Posterior cingulate gyrus (tissue), 11 donors: ENCODE measurements around the gene IGFL2.
"Not testable (repeated sequence)": the region's sequence is repeated elsewhere in the genome, so short reads cannot be mapped to it uniquely, and the experiment has no call there.

Source experiments
- DNase-seq, 10 donors: peaks; one replicate each; pipeline versions ENCODE4 v3.0.0 to v3.0.0-alpha.2; 2020 to 2021; ENCODE audit warnings: mixed read lengths in 3 of 10
- intact Hi-C: fragments of 100-400 bp; cut with DNase I; formaldehyde crosslinking; loops from one replicate; pipeline ENCODE4 v1.15.1; 2023

Gene IGFL2

DNA sequence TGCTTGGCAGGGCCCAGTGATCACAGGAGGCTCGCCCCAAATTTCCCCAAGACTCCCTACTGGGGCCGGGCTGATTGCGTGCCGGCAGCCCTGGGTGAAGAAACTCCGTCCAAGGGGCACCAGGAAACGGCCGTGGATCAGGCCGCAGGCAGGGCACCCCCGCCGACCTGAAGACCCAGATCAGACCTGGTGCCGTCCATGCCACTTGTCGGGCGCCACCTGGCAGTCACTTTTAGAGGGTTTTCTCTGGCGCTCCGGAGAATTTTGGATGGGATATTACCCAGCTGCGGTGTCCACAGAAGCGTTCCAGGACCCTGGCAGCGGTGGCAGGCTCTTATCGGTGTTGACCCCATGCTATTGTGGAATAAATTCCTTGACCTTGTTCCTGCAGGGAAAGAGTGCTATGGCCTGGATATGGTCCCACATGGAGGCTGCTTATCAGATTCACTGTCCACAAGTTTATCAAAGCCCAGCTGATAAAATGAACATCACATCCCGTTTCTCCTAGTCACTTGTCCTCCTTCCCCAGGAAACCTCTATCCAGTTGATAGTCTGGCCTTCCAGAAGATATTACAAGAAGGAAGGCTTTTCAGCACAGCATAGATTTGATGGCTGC lies 38.2 kb downstream of the IGFL2 start:
- intact Hi-C loops, result no loop called here
- DNase-seq, result no peak

DNA sequence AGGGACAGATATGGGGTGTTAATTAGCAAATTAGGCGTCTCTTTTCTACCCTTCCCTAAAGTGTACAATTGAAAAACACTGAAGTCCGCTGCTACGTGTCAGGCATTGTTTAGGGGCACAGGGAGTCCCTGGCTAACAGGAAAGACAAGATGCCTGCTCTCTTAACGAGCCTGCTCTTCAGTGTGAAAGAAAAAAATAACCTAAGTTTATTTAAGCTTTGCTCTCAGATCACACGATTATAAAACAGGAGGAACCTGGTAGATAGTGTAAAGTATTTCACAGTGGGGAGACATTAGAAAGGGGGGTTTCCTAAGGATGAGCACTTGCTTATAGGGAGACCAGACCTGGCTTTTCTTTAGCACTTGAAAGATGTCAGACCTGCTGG lies 38.7 kb downstream of the IGFL2 start:
- intact Hi-C loops, result no loop called here
- no peak for DNase-seq

DNA sequence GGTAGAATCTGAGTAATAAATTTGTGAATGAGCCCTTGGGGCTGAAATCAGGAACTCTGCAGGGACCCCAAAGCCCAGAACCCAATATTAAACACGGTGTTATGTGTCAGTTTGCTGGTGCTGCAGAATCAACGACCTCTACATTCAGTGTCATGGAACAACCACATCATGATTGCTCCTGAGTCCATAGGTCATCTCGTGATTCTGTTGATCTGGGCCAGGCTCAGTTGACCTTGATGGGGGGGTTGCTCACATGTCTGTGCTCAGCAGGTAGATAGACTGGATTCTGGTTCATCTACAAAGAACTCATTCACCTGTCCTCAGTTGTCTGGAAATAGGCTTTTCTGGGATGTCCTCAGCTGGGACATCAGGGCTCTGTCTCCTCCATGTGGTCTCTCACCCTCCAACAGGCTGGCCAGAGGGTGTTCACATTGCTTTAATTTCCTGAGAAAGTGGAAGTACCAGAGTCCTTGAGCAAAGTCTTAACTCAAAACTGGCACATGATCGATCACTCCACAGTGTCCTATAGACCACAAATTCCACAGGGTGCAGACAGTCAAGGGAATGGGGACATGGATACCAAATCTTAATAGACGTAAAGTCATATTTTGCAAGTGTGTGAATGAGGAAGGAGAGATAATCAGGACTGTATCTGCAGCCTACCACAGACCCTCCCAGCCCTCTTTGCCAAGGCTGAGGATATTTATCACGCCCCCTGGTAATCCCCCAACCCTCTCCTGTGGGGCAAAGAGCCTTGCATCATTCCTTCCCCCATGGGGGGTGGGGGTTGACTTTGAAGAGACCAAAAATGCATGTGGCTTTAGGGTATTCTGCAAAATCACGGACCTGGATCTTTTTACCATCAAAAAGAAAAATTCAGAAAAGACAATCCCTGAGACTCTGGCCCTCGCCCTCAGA lies 42.2 kb downstream of the IGFL2 start:
- intact Hi-C loops, result loop anchor here (2.0 to 5.0 kb wide), 2 partner anchors 107 to 163 kb away; no protein-coding TSS in a partner anchor

DNA sequence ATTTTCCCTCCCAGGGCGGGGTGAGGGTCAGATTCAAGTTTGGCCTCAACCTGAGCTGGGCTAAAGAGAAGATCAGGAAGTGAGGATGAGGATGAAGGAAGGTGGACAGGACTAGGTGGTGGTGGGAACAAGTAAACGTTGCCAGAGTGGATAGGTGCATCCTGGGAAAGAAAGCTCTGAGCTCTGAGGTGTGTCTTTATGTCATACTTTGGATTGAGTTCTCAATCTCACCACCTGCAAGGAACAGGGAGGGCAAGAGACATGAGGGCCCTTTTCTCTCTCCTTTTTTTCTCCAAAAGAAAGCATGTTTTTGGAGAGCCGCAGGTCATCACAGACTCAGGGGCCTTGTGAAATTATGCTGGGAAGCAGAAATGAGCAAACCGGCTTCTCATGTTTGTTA lies 43.3 kb downstream of the IGFL2 start:
- intact Hi-C loops, result loop anchor here (5.0 kb wide), 1 partner anchor 164 kb away; no protein-coding TSS in a partner anchor
- DNase-seq, result no peak

More for the DNA sequence above, 42.2 kb downstream of the IGFL2 start:
- no peak for DNase-seq

DNA sequence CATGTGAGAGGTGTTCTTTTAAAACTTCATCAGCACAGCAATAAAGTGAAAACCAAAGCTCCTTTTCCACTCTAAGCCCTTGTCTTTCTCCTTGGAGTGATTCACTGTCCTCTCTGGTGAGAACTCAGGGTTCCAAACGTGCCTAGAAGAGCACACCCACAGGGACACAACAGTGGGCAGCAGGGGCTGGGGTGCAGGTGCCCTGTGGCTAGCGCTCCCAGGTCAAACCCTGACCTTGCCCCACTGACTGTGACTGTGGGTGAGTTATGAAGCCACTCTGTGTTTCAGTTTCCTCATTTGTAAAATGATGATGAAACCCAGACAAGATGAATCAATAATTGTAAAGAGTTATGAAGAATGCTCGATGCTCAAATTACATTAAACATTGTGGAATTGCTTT lies 43.9 kb downstream of the IGFL2 start:
- DNase-seq, result no peak
- intact Hi-C loops, result loop anchor here (5.0 kb wide), 1 partner anchor 165 kb away; no protein-coding TSS in a partner anchor

DNA sequence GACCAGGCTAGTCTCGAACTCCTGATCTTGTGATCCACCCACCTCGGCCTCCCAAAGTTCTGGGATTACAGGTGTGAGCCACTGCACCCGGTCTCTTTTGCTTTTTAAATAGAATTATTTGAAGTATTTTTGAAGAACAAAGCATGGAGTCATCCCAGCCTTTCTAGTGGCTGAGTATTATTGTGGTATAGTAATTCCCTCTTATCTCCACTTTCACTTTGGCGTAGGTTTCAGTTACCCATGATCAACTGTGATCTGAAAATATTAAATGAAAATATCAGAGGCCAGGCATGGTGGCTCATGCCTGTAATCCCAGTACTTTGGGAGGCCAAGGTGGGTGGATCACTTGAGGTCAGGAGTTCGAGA lies 44.6 kb downstream of the IGFL2 start:
- not testable (repeated sequence) for DNase-seq
- intact Hi-C loops, result loop anchor here (5.0 kb wide), 1 partner anchor 165 kb away; no protein-coding TSS in a partner anchor

DNA sequence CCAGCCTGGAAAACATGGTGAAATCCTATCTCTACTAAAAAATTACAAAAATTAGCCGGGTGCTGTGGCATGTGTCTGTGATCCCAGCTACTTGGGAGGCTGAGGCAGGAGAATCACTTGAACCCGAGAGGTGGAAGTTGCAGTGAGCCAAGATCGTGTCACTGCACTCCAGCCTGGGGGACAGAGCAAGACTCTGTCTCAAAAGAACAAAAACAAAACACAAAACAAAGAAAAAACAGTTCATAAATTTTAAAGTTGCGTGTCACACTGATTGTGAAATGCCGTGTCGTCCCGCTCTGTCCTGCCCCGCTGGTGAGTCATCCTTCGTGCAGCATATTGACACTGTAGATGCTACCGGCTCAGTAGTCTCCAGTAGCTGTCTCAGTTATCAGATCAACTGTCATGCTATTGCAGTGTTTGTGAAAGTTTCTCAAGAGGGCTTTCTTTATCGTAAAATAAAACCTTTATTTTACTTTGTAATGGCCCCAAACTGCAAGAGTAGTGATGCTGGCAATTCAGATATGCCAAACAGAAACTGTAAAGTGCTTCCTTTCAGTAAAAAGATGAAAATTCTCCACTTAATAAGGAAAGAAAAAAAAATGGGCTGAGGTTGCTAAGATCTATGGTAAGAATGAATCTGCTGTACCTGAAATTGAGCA lies 45.1 kb downstream of the IGFL2 start:
- intact Hi-C loops, result loop anchor here (5.0 kb wide), 1 partner anchor 166 kb away; no protein-coding TSS in a partner anchor

DNA sequence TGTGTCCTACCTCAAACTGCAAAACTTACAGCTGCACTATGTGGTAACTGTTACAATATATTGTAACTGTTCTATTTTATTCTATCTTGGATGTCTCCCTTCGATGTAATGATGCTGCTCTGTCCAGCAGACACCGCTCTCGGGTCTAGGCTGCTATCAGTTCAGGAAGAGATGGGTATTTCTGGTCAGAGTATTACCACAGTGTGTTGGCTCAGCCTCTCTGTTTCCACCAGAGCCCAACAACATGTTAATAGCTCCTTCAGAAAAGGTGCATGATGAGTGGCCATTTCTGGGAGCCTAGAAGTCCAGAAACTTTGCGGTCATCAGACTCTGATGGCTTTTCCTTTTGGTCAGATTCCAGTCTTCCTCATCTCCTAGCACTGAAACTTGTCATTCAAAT lies 45.6 kb downstream of the IGFL2 start:
- intact Hi-C loops, result loop anchor here (5.0 kb wide), 1 partner anchor 166 kb away; no protein-coding TSS in a partner anchor
- DNase-seq, result no peak

More for the DNA sequence above, 45.1 kb downstream of the IGFL2 start:
- DNase-seq, result no peak

DNA sequence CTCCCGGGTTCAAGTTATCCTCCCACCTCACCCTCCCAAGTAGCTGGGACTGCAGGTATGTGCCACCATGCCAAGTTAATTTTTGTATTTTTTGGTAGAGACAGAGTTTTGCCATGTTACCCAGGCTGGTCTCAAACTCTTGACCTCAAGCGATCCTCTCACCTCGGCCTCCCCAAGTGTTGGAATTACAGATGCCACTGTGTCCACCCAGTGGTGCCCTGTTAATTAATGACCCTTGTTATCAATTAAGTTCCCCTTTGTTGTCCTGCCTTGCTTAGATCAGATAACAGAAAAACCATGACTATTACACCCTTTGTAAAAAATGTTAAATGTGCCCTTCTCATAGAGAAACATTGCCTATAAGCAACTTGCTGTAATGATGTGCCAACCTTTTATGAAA lies 47.1 kb downstream of the IGFL2 start:
- intact Hi-C loops, result no loop called here
- no peak for DNase-seq

DNA sequence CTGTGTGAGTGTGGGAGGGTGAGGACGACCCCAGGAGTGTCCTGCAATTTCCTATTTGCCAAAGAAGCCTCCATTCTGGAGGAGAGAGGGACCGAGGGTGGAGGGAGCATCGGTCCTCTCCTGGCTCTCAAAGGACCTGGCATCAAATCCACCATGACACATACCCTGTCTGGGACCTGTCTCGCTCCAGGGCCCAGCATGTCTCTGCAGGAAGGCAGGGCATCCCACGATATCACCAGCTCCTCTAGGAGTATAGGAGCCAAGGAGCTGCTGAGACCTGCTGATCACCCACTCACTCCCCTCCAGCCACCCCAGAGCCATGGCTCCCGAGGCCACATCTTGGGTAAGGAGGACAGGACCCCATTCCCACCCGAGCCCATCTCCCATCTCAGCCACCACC lies 47.9 kb downstream of the IGFL2 start:
- intact Hi-C loops, DNase-seq: not testable (repeated sequence)

DNA sequence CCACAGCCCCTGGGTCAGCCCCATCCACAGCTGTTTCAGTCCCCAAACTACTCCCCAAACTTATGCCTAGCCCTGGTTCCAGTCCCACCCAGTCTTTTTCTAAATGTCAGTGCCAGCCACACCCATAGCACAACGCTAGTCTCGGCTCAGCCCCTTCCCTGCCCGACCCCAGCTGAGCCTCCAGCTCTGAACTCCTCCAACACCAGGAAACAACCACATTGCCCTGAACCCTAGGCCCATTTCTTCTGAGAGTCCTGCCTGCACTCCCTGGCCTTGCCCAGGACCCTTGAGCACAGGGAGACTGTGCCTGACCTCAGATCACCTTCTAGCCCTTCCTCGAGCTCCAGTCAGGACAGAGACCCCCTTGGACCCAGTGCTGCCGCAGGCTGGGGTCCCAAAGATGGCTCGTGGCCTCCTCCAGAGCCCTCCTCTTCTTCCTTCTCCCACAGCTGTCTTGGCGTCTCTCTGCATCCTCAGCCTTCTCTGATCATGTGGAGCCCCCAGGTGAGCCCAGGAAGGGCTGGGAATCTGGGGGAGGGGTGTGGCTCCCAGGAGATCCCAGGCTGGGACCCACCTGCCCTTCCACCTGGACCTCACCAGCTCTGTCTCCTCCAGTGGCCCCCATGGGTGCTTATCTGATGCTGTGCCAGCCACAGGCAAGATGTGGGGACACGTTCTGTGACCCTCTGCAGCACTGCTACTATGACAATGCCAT lies 48.5 kb downstream of the IGFL2 start:
- intact Hi-C loops, result no loop called here
- DNase-seq, result no peak

DNA sequence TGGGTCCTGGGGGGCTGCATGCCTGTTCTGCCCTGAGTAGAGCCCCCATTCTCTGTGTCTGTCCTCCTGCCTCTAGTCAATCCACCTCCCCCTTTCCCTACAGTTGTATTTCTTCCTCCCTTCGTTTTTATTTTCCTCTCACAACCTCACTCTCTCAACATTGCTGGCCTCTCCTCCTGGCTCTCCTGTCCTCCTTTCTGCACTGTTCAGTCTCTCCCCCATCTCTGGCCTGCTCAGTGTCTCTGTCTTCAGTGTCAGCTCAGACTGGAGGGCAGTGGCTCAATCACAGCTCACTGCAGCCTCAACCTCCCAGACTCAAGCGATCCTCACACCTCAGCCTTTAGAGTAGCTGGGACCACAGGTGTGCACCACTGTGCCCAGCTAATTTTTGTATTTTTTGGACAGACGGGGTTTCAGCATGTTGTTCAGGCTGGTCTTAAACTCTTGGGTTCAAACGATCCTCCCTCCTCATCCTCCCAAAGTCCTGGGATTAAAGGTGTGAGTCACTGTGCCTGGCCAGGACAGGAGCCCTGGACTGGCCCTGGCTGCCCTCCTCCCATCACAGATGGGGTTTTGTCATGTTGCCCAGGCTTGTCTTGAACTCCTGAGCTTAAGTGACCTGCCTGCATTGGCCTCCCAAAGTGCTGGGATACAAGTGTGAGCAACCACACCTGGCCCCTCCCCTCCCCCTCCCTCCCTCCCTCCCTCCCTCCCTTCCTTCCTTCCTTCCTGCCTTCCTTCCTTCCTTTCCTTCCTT lies 49.5 kb downstream of the IGFL2 start:
- DNase-seq, result no peak
- intact Hi-C loops, result no loop called here

DNA sequence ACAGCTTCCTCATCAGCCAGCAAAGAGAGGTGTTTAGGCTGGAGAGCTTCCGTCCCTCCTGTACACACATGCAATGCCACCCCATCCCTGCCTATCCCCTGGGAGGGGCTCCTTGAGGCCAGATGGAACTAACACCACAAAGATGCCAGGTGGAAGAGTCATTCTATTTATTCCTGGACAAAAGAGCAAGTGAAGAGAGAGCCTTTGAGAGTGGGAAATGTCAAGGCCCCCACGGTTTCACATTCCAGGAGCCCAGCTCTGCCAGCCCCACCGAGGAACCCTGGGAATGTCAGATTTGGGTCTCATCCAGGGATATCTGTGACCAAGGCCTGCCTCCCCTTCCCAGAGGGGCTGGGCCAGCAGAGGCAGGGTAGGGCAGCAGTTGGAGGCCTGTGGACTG lies 50.7 kb downstream of the IGFL2 start:
- intact Hi-C loops, result no loop called here
- no peak for DNase-seq

DNA sequence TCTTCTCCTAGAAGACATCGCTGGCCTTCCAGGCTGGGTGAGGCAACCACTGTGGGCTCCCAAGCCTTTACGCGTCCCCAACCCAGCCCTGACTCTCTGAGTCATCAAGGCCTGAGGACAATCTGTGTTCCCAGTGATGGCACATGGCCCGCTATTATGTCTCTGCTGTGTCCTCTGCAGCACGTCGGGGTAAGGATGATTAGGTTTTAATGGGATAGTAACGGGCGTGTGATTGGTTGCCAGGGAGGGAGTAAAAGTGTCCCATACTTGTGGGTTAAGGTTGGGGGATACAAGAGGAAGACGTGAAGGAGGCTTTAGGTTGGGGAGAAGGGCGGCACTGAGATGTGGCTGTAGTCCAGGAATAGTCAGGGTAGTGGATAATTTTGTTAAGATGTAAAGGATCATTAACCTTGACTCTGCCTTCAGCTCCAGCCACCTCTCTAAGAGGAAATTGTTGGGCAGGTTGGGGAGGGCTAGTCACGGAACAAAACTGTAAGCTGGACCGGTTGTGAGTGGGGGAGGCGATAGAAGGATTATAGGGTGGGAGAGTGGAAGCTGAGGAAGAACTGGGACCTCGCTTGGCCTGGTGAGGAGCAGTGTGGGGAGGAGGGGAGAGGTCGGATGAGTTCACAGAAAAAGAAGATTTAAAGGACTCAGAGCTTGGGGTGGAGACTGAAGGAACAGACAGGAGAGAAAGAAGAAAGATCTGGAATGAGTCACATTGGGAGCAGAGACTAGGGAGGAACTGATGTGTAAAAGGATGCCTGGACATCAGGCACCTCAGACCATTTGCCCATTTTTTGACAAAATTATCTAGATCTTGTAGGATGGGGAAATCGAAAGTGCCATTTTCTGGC lies 53.6 kb downstream of the IGFL2 start:
- DNase-seq, result peak in 3 of 10 donors; percentile 17 to 46 (median 25)
- intact Hi-C loops, result no loop called here

DNA sequence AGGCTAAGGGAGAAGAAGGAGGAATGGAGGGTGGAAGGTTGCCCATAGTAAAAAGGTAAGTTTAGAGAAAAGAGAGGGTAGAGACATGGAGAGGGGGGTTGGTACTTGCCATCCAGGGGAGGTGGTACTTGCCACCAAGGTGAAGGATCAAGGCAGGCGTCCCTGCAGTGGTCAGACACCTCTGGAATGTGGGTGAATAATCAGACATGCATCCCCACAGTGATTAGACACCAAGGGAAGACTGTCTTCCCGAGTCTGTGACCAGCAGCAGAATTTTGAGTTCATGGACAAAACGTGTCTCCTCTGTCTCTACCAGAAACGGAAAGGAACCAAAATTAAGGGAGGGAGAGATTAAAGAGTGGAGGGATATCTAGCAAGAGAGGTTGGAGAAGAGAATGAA lies 54.4 kb downstream of the IGFL2 start:
- DNase-seq, result no peak
- intact Hi-C loops, result no loop called here

DNA sequence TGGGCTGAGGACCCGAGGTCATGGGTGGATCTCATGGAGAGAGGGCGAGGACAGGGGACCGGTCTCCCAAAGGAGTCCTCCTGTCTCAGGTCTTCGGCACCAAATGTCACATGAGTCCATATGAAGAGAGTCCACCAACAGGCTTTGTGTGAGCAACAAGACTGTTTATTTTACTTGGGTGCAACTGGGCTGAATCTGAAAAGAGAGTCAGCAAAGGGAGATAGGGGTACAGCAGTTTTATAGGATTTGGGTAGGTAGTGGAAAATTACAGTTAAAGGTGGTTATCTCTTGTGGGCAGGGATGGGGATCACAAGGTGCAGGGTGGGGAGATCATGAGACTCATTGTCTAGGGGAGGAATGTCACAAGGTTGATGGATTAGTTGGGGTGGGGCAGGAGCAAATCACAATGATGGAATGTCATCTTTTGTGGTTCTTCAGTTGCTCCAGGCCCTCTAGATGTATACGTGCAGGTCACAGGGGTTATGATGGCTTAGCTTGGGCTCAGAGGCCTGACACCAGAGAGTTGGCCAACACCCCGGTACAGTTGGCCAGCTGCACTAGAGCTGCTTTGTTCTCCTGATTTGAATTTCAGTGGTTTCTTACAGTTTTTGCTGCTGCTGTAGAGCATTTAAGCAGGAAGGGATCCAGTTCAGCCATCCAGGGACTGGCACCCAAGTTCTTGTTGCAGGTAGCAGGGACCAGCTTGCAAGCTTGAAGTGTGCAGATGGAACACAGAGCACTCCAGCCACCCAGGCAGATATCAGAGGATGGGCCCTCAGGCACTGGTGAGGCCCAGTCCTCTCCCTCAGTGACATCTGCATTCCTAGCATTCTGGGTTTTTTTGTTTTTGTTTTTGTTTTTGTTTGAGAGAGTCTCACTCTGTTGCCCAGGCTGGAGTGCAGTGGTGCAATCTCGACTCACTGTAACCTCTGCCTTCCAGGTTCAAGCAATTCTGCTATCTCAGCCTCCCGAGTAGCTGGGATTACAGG lies 55.1 kb downstream of the IGFL2 start:
- DNase-seq, result no peak
- intact Hi-C loops, result no loop called here

DNA sequence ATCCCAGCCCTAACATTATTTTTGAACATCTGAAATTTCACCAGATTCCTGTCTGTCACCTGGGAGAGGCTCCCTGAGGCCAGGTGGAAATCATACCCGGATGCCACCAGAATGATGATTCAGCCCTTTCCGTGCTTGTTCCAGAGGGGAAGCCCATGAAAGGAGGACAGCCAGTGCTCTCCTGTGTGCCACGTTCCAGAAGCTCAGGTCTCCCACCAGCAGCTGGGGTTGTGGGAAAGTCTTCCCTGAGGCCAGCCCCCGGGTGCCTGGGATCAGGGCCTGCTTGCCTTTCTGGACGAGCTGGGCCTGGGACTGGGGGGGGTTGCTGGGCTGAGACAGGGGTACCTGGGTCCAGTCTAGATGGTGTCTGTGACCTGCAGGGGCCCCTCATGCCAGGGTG lies 56.0 kb downstream of the IGFL2 start:
- no peak for DNase-seq
- intact Hi-C loops, result no loop called here
